ENCODE results near the gene REEP2. TPM values are rescaled to one million over a fixed set of nuclear protein-coding genes. Genes with fewer than 3 reads are reported as not detected.
"Not testable (repeated sequence)": the region's sequence is repeated elsewhere in the genome, so short reads cannot be mapped to it uniquely, and the experiment has no call there.

The REEP2 gene
- total RNA-seq, 1 experiment from 2014 or later = 2.7 TPM

- DNase-seq (ENCODE audit: low read depth, low spot score); in situ Hi-C loops (cut with HindIII; ENCODE audit: low pct_unique_long_range_greater_than_20kb, low sequenced_read_pairs): not testable (repeated sequence)
Observed at GRCh38 chr5:138473151-138473550, 34.3 kb downstream of the REEP2 start.

- in situ Hi-C loops (cut with HindIII; ENCODE audit: low pct_unique_long_range_greater_than_20kb, low sequenced_read_pairs) = no loop called here
- no peak for DNase-seq (ENCODE audit: low read depth, low spot score)
Observed at GRCh38 chr5:138476918-138477317, 38.1 kb downstream of the REEP2 start.

GRCh38 chr5:138482638-138483037 lies 43.8 kb downstream of the REEP2 start:
- in situ Hi-C loops (cut with HindIII; ENCODE audit: low pct_unique_long_range_greater_than_20kb, low sequenced_read_pairs) = no loop called here
- DNase-seq (ENCODE audit: low read depth, low spot score) = no peak

GRCh38 chr5:138488481-138488945 lies 49.7 kb downstream of the REEP2 start:
- peak; percentile 61 for DNase-seq (ENCODE audit: low read depth, low spot score)
- in situ Hi-C loops (cut with HindIII; ENCODE audit: low pct_unique_long_range_greater_than_20kb, low sequenced_read_pairs) = no loop called here

- in situ Hi-C loops (cut with HindIII; ENCODE audit: low pct_unique_long_range_greater_than_20kb, low sequenced_read_pairs) = no loop called here
- no peak for DNase-seq (ENCODE audit: low read depth, low spot score)
Observed at GRCh38 chr5:138489683-138490061, 50.8 kb downstream of the REEP2 start.

GRCh38 chr5:138490648-138491283 lies 51.9 kb downstream of the REEP2 start:
- in situ Hi-C loops (cut with HindIII; ENCODE audit: low pct_unique_long_range_greater_than_20kb, low sequenced_read_pairs) = no loop called here
- no peak for DNase-seq (ENCODE audit: low read depth, low spot score)

GRCh38 chr5:138491284-138491648 lies 52.4 kb downstream of the REEP2 start:
- no peak for DNase-seq (ENCODE audit: low read depth, low spot score)
- in situ Hi-C loops (cut with HindIII; ENCODE audit: low pct_unique_long_range_greater_than_20kb, low sequenced_read_pairs) = no loop called here

- in situ Hi-C loops (cut with HindIII; ENCODE audit: low pct_unique_long_range_greater_than_20kb, low sequenced_read_pairs) = no loop called here
- DNase-seq (ENCODE audit: low read depth, low spot score) = peak; percentile 81
Observed at GRCh38 chr5:138491669-138492559, 53.1 kb downstream of the REEP2 start.

- DNase-seq (ENCODE audit: low read depth, low spot score) = no peak
Observed at GRCh38 chr5:138492560-138493045, 53.7 kb downstream of the REEP2 start.

GRCh38 chr5:138495351-138495750 lies 56.5 kb downstream of the REEP2 start:
- no peak for DNase-seq (ENCODE audit: low read depth, low spot score)
- in situ Hi-C loops (cut with HindIII; ENCODE audit: low pct_unique_long_range_greater_than_20kb, low sequenced_read_pairs) = no loop called here

More at GRCh38 chr5:138492560-138493045, 53.7 kb downstream of the REEP2 start:
- in situ Hi-C loops (cut with HindIII; ENCODE audit: low pct_unique_long_range_greater_than_20kb, low sequenced_read_pairs) = no loop called here

Small RNAs within 50 kb of the gene (small RNA-seq; reads per million reads assigned to genes)
- gene AC113403.1 = 0 reads per million in 2 experiments

Other genes with a start within 250 kb of the REEP2 start
- gene CDC23, start 225.7 kb upstream of the REEP2 start, total RNA-seq (2014; rRNA removed; shearing (Covaris generic)) = 32.1 and 36.2 TPM in 2 replicates
- gene GFRA3, start 164.4 kb upstream of the REEP2 start, total RNA-seq (2014; rRNA removed; shearing (Covaris generic)) = not detected in 2 replicates
- 9.0 and 9.3 TPM in 2 replicates for gene CDC25C, start 107.3 kb upstream of the REEP2 start, total RNA-seq (2014; rRNA removed; shearing (Covaris generic))
- gene FAM53C, start 100.8 kb upstream of the REEP2 start, total RNA-seq (2014; rRNA removed; shearing (Covaris generic)) = 18.5 and 19.5 TPM in 2 replicates
- 42.9 and 44.3 TPM in 2 replicates for gene KDM3B, start 86.4 kb upstream of the REEP2 start, total RNA-seq (2014; rRNA removed; shearing (Covaris generic))
- 1.9 and 2.8 TPM in 2 replicates for gene EGR1, start 26.4 kb downstream of the REEP2 start, total RNA-seq (2014; rRNA removed; shearing (Covaris generic))
- 196 and 213 TPM in 2 replicates for gene ETF1, start 104.2 kb downstream of the REEP2 start, total RNA-seq (2014; rRNA removed; shearing (Covaris generic))
- 743 and 805 TPM in 2 replicates for gene HSPA9, start 136.3 kb downstream of the REEP2 start, total RNA-seq (2014; rRNA removed; shearing (Covaris generic))